ENCODE results near the gene MECP2.

The MECP2 gene

GRCh38 chrX:154059231-154059630, 38.3 kb downstream of the MECP2 start:
- no peak for DNase-seq

GRCh38 chrX:154058214-154058997, 39.1 kb downstream of the MECP2 start:
- DNase-seq = no peak

- DNase-seq = no peak
These were observed 39.7 kb downstream of the MECP2 start for GRCh38 chrX:154057791-154058190.

GRCh38 chrX:154056770-154057241, 40.7 kb downstream of the MECP2 start:
- no peak for DNase-seq

GRCh38 chrX:154051201-154051810, 46.2 kb downstream of the MECP2 start:
- no peak for DNase-seq

GRCh38 chrX:154050113-154050495, 47.4 kb downstream of the MECP2 start:
- no peak for DNase-seq

GRCh38 chrX:154049209-154050112, 48.1 kb downstream of the MECP2 start:
- no peak for DNase-seq

- DNase-seq = no peak
These were observed 49.1 kb downstream of the MECP2 start for GRCh38 chrX:154048398-154048797.

GRCh38 chrX:154046940-154047610, 50.4 kb downstream of the MECP2 start:
- DNase-seq = no peak

GRCh38 chrX:154046031-154046781, 51.3 kb downstream of the MECP2 start:
- DNase-seq = peak; percentile 55

- DNase-seq = no peak
These were observed 53.4 kb downstream of the MECP2 start for GRCh38 chrX:154044091-154044490.

- DNase-seq = no peak
These were observed 54.3 kb downstream of the MECP2 start for GRCh38 chrX:154043003-154043763.

- DNase-seq = no peak
These were observed 56.7 kb downstream of the MECP2 start for GRCh38 chrX:154040863-154041262.

GRCh38 chrX:154040307-154040756, 57.2 kb downstream of the MECP2 start:
- no peak for DNase-seq

GRCh38 chrX:154039577-154039976, 57.9 kb downstream of the MECP2 start:
- DNase-seq = no peak

GRCh38 chrX:154038656-154039055, 58.9 kb downstream of the MECP2 start:
- DNase-seq = no peak

- DNase-seq = no peak
These were observed 59.8 kb downstream of the MECP2 start for GRCh38 chrX:154037754-154038153.

- no peak for DNase-seq
These were observed 61.0 kb downstream of the MECP2 start for GRCh38 chrX:154036513-154036912.

GRCh38 chrX:154033848-154034247, 63.7 kb downstream of the MECP2 start:
- no peak for DNase-seq

- no peak for DNase-seq
These were observed 64.9 kb downstream of the MECP2 start for GRCh38 chrX:154032653-154033052.

- no peak for DNase-seq
These were observed 65.4 kb downstream of the MECP2 start for GRCh38 chrX:154032160-154032559.
